ENCODE measurements around the gene CDH10. TPM values are rescaled to one million over a fixed set of nuclear protein-coding genes. Genes with fewer than 3 reads are reported as not detected.

CDH10 gene
- total and polyA plus RNA-seq, 2 of the 13 experiments (the other 11 are each of a cell fraction or from before 2014, with no cell fraction given): 0.01 to 0.04 TPM

DNA sequence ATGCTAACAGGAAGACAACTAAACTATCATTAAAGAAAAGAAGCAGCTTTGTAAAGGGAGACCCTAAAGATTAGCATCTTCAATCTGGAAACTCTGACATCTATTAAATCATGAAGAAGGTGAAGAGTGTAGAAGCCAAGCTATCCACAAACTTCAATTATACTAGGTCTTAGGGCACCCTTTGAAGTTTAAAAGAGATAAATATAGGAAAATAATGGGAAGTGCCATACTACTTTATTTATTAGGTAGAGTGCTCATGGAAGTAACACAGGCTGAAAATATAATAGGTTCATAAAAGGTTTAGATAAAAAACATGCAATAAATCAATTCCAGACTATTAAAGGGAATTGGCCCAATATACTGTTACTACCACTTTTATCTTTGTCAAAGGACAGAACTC is 19.9 kb downstream of the CDH10 start:
- in situ Hi-C loops (cut with HindIII; ENCODE audit: extremely low pct_ligation_motif_present, low pct_unique_long_range_greater_than_20kb): no loop called here
- ATAC-seq: no peak
- no peaks in the 10 kb centered on the region for H3K4me1 ChIP-seq (ENCODE audit: insufficient read depth, low read length)
- no peak overlapping the region for H3K4me2 ChIP-seq (ENCODE audit: low read depth, low read length)
- TF ChIP-seq FOXA3 (CRISPR knock-in tag; IDR thresholded peaks at IDR 0.05): no peak
- TF ChIP-seq EZH2 (conservative IDR thresholded peaks at IDR 0.05; ENCODE audit: low read depth, low read length): no peak
- no TSS peak for BruUV-seq (replicated peaks)
- no peaks in the 10 kb centered on the region for H3K27me3 ChIP-seq (ENCODE audit: control insufficient read depth in 1 of 2, insufficient read depth in 2 of 2, low read length in 2 of 2)
- intact Hi-C loops (cut with micrococcal nuclease; ENCODE audit: unreplicated experiment): no loop called here
- DNase-seq (ENCODE audit: low spot score): no peak
- no peak overlapping the region for H3K27ac ChIP-seq (ENCODE audit: extremely low read length, insufficient read depth, low read length)
- no peak overlapping the region for H3K4me3 ChIP-seq (replicated peaks in 1 of 3; ENCODE audit: insufficient read depth in 1 of 3, low read depth in 2 of 3, low read length in 3 of 3)
- no peaks in the 10 kb centered on the region for H3K79me2 ChIP-seq (ENCODE audit: insufficient read depth, low read length)
- no peaks in the 10 kb centered on the region for H3K36me3 ChIP-seq (replicated peaks in 1 of 2; ENCODE audit: control insufficient read depth in 1 of 2, insufficient read depth in 2 of 2, low read length in 2 of 2)
- CTCF ChIA-PET (ENCODE audit: low intra/inter-chr PET ratio, low total read pairs): no interaction called here
- no peak overlapping the region for H3K9ac ChIP-seq (ENCODE audit: insufficient read depth, low read depth, low read length)
- H3K9me3 ChIP-seq (ENCODE audit: low read length): no peaks in the 10 kb centered on the region
- no peaks in the 10 kb centered on the region for H4K20me1 ChIP-seq (ENCODE audit: insufficient read depth, low read length)
- POLR2A ChIA-PET: no interaction called here
- H2AFZ ChIP-seq (ENCODE audit: low read length): no peak overlapping the region
- no peak for FAIRE-seq

DNA sequence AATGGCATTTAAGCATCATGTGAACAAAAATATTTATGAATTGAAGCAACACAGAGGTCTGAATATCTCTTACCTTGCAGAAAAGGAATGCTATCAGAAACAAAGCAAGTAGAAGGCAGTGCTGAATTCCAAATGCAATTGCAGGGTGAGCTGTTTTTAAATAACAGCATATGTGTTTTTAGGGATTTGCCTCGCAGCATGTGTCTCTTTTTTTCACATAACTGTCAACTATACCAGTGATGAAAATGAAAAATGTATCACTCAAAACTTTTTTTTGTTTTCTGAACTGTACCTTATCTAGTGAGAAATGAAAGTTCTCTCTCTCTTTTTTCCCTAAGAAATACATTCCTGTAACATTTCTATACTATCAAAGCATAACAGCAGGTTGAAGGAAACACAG is 21.2 kb downstream of the CDH10 start:
- ChIA-PET POLR2A (no interaction called here), CTCF (ENCODE audit: low intra/inter-chr PET ratio, low total read pairs) (no interaction called here)
- intact Hi-C loops (cut with micrococcal nuclease; ENCODE audit: unreplicated experiment): no loop called here
- WGBS (ENCODE audit: low lambda C conversion rate): 0% methylated on average over 1 of the region's 1 CpG
- DNase-seq (ENCODE audit: low spot score) (no peak), ATAC-seq (no peak), FAIRE-seq (no peak)
- no peaks in the 10 kb centered on the region for H4K20me1 ChIP-seq (ENCODE audit: insufficient read depth, low read length)
- BruUV-seq (replicated peaks): no TSS peak
- no peaks in the 10 kb centered on the region for H3K79me2 ChIP-seq (ENCODE audit: insufficient read depth, low read length)
- H3K9ac ChIP-seq (ENCODE audit: insufficient read depth, low read depth, low read length): no peak overlapping the region
- no peak overlapping the region for H3K27ac ChIP-seq (ENCODE audit: extremely low read length, insufficient read depth, low read length)
- no peak for TF ChIP-seq JUN (CRISPR knock-in tag; IDR thresholded peaks at IDR 0.05)
- no peak for TF ChIP-seq ZNF24 (IDR thresholded peaks at IDR 0.05)
- no peak for TF ChIP-seq KAT2B (IDR thresholded peaks at IDR 0.05; ENCODE audit: borderline replicate concordance, low read depth, low read length)
- no peak for TF ChIP-seq ZBTB42 (CRISPR knock-in tag; IDR thresholded peaks at IDR 0.05)
- no peak for TF ChIP-seq KAT7 (CRISPR knock-in tag; IDR thresholded peaks at IDR 0.05; ENCODE audit: borderline replicate concordance)
- TF ChIP-seq TBP (CRISPR knock-in tag; IDR thresholded peaks at IDR 0.05): no peak
- no peak for TF ChIP-seq NFE2L1 (CRISPR knock-in tag; IDR thresholded peaks at IDR 0.05; ENCODE audit: borderline replicate concordance)
- no peak for TF ChIP-seq ZNF101 (CRISPR knock-in tag; IDR thresholded peaks at IDR 0.05; ENCODE audit: borderline replicate concordance, low read depth)
- TF ChIP-seq, protein P1, sequence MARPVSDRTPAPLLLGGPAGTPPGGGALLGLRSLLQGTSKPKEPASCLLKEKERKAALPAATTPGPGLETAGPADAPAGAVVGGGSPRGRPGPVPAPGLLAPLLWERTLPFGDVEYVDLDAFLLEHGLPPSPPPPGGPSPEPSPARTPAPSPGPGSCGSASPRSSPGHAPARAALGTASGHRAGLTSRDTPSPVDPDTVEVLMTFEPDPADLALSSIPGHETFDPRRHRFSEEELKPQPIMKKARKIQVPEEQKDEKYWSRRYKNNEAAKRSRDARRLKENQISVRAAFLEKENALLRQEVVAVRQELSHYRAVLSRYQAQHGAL (CRISPR knock-in tag; IDR thresholded peaks at IDR 0.05; ENCODE audit: not compliant biosample characterization): no peak
- TF ChIP-seq, protein P2, sequence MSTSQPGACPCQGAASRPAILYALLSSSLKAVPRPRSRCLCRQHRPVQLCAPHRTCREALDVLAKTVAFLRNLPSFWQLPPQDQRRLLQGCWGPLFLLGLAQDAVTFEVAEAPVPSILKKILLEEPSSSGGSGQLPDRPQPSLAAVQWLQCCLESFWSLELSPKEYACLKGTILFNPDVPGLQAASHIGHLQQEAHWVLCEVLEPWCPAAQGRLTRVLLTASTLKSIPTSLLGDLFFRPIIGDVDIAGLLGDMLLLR (CRISPR knock-in tag; IDR thresholded peaks at IDR 0.05): no peak
- in situ Hi-C loops (cut with HindIII; ENCODE audit: extremely low pct_ligation_motif_present, low pct_unique_long_range_greater_than_20kb): no loop called here
- H3K4me3 ChIP-seq (replicated peaks in 1 of 3; ENCODE audit: insufficient read depth in 1 of 3, low read depth in 2 of 3, low read length in 3 of 3): no peak overlapping the region
- no peaks in the 10 kb centered on the region for H3K27me3 ChIP-seq (ENCODE audit: control insufficient read depth in 1 of 2, insufficient read depth in 2 of 2, low read length in 2 of 2)
- H3K4me2 ChIP-seq (ENCODE audit: low read depth, low read length): no peak overlapping the region
- no peak overlapping the region for H2AFZ ChIP-seq (ENCODE audit: low read length)
- no peaks in the 10 kb centered on the region for H3K4me1 ChIP-seq (ENCODE audit: insufficient read depth, low read length)
- no peaks in the 10 kb centered on the region for H3K9me3 ChIP-seq (ENCODE audit: low read length)
- no peaks in the 10 kb centered on the region for H3K36me3 ChIP-seq (replicated peaks in 1 of 2; ENCODE audit: control insufficient read depth in 1 of 2, insufficient read depth in 2 of 2, low read length in 2 of 2)

Data from HepG2 (cell line).